HG02852 (cell line): ENCODE data around the gene MAGI2.

Source experiments
- ATAC-seq: cut with Tn5 transposase; IDR thresholded peaks from one replicate; pipeline ENCODE4 v1.9.1; 2021; ENCODE audit warnings: mild to moderate bottlenecking, moderate library complexity; ENCODE audit not compliant: unreplicated experiment

Gene MAGI2

GRCh38 chr7:78396210-78396609, 1057.3 kb downstream of the MAGI2 start:
- ATAC-seq: no peak

GRCh38 chr7:78395298-78396036, 1058.0 kb downstream of the MAGI2 start:
- ATAC-seq: no peak

- ATAC-seq: no peak
Observed at GRCh38 chr7:78389022-78389421, 1064.4 kb downstream of the MAGI2 start.

DNA sequence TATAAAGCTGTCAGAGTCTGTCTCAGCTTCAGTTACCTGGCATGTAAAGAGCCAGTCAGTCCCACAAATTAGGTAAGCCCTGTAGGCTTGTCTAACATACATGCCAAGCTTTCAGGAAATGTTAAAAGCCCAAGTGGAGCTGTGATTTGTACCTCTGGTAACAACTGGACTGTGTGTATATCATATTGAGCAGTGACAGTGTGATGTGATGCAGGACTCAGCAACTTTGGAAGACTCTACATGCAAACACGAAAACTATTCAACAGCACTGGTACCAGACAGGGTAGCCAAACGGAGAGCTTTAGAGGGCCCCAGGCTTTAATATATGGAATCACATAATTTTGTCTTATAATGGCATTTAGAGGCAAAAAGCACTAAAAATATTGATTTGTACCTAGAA, 1066.9 kb downstream of the MAGI2 start:
- ATAC-seq: no peak

- ATAC-seq: no peak
Observed at GRCh38 chr7:78383096-78383880, 1070.2 kb downstream of the MAGI2 start.

GRCh38 chr7:78379148-78379547, 1074.3 kb downstream of the MAGI2 start:
- ATAC-seq: no peak

GRCh38 chr7:78377532-78377931, 1075.9 kb downstream of the MAGI2 start:
- no peak for ATAC-seq

DNA sequence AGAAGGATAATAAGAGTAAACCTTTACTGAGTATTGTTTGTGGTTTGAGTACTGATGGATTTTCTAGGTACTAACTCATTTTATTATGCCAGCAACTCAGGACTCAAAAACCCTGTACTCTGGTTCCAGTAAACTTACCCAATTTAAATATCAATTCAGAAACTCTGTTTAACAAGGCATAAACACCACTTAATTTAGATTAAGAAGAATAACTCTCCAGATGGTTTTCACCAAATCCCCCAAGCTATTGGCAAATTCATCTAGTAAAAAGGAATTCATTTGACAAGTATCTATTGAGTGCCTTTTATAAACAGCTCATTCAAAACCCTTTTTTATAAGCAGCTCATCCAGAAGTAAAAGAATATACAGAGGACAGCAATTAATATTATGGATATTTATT, 1082.5 kb downstream of the MAGI2 start:
- no peak for ATAC-seq

- ATAC-seq: no peak
Observed at GRCh38 chr7:78368771-78369170, 1084.7 kb downstream of the MAGI2 start.

DNA sequence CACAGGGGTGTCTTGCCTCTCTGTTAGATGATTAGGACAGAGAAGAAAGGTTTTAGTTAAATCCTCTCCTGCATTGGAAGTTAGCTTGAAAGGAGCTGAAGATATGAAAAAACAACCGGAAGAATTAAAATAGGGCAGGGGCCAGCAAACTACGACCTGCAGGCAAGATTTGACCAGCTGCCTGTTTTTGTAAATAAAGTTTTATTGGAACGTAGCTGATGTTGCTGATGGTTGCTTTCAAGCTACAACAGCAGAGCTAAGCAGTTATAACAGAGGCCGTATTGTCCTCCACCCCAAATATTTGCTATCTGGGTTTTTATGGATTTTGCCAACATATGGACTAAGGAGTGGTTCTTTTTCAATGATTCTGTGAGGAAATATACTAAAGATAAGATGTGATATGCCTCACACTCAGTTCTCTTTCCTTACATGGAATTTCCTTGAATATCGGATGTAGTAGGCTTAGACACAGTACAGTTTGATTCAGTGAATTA, 1086.1 kb downstream of the MAGI2 start:
- ATAC-seq: no peak

- ATAC-seq: no peak
Observed at GRCh38 chr7:78363866-78364265, 1089.6 kb downstream of the MAGI2 start.

- no peak for ATAC-seq
Observed at GRCh38 chr7:78359836-78360235, 1093.6 kb downstream of the MAGI2 start.

DNA sequence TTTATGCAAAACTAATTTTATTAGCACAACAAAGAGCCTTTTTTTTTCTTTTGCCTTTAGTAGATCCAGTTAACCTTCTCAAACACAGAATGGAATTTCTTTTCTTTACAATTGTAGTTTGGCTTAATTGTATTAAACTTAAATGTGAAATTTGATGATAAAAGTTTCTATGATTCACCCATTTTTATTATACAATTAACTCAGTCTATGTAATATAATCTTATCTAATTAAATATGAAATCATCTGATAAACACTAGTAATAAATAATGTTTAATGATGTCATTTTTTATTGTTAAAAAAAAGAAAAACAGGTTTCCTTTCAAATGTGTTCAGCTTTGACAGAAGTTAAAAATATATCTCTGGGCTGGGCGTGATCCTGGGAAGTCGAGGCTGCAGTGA, 1095.8 kb downstream of the MAGI2 start:
- ATAC-seq: no peak

DNA sequence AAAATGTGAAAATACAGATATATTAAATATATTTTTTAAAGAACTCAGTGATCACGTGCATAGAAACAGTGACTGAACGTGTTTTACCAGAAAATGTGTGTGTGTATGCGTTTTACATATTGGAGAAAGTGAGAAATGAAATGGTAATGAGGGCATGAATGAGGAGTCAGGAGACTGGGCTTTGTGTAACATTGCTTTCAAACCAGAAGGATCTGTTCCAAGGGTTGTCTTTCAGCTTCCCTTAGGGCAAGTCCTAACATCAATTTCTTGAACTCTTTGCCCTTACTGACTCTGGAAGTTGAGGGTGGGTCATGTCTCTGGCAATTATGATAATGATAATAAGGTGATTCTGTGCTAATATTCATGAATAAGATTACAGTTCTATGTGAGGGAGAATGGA, 1097.6 kb downstream of the MAGI2 start:
- ATAC-seq: no peak

DNA sequence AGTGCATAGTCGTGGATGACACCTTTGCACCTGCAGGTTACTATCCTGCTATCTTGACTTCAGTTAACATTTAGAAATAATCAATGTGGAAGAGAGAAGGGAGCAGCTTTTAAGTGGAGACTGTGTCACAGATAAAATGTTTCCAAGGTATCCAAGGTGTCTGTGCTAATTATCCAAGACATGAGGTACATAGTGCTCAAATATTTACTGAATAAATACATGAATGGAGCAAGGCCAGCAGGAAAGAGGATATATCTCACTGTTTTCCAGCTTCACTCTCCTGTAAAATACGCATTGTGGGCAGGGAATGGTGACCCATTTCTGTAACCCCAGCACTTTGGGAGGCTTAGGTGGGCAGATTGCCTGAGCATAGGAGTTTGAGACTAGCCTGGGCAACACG, 1102.5 kb downstream of the MAGI2 start:
- no peak for ATAC-seq

GRCh38 chr7:78350391-78350790, 1103.1 kb downstream of the MAGI2 start:
- ATAC-seq: no peak

- ATAC-seq: no peak
Observed at GRCh38 chr7:78346827-78347226, 1106.6 kb downstream of the MAGI2 start.

GRCh38 chr7:78345979-78346378, 1107.5 kb downstream of the MAGI2 start:
- ATAC-seq: no peak

GRCh38 chr7:78345293-78345911, 1108.1 kb downstream of the MAGI2 start:
- ATAC-seq: no peak

DNA sequence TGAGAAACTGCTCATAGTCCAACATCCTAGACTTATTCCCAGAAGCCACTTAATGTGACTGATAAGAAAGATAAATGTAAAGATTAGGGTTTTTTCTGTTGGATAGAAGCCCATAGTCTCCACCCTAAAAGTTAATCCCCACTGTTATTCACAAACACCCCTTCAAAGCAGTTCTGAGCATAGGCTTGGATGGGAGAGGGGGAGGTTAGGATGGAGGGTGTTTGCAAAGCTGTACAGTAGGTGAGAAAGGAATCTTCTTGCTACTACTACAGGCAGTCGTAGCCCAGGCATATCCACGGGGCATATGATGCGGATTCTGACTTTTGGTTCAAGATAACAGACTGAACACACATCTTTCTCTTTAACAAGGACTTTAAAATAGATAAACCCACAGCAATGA, 1119.0 kb downstream of the MAGI2 start:
- no peak for ATAC-seq

DNA sequence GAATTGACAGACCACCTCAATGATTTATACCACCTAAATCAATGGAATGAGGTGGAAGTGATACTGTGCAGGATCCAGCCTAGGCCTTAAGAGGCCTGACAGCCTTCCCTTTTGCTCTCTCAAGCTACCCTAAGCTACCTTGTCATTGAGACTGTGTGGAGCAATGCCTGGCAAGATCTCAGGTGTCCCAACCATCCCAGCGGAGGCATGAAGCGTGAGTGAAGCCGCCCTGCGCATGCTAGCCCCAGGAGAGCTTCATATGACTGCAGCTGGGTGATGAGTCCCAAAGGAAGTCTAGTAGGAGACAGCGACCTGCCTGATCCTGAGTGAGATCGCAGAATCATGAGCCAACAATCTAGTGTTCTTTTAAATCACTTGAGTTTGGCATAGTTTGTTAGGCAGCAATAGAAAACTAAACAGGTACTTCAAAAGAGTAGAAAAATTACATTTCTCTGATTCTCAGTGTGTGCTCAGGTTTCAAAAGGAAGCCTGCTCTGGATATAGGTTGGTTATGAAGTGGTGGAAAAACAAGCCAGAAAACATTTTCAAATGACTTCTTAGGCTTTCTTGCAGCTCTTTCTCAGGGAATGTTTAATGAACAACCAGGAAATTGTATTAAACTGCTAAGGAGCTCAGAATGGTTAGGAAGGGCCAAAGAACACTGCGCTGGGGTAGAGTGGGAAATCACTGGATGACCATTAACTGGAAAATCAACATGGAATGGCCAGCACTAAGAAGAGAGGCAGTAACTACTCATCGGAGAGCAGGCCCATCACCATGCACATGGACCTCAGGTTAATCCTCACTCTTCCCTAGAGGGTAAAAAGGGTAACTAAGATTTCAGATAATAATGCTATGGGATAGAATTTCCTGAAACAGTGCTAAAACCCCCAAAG, 1119.7 kb downstream of the MAGI2 start:
- no peak for ATAC-seq
